GM19240 (cell line): ENCODE measurements around the gene EEFSEC.

Source experiments
- DNase-seq: peaks from one replicate; pipeline ENCODE4 v3.0.0; 2011; ENCODE audit warnings: low spot score; ENCODE audit not compliant: insufficient read length

The EEFSEC gene

DNA sequence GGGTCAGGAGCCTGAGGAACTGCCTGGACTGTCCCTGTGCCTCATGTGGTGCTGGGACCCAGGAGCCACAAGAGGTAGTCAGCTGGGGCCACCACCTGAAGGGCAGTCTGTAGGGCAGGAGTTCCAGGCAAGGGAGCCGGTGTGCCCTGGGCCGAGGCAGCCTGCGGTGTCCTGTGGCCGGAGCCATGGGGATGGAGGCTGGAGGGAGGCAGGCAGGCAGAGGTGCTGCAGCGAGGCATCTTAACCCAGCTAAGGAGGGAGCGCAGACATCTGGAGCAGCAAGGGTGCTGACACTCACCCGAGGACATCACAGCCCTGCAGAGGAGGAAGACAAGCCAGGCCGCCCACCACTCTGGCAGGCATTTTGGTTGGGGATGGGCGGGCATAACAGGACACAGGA is 235.7 kb downstream of the EEFSEC start:
- no peak for DNase-seq

DNA sequence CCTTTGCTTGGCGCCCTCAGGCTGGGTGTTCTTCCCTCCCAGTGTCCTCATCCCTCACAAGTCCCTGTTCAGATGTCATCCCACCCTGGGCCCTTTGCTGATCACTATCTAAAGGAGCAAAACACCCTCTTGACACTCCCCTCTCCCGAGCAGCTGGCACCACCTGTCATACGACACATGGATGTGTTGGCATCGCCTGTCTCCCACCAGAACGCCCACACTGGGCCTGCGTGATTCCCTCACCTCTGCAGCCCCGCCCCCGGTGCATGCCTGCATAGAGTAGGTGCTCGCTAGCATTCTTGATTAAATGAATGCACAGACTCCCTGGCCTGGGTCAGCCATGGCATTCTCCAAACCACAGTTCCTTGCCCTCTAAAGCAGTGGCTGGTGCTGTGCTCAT is 237.6 kb downstream of the EEFSEC start:
- DNase-seq: no peak

DNA sequence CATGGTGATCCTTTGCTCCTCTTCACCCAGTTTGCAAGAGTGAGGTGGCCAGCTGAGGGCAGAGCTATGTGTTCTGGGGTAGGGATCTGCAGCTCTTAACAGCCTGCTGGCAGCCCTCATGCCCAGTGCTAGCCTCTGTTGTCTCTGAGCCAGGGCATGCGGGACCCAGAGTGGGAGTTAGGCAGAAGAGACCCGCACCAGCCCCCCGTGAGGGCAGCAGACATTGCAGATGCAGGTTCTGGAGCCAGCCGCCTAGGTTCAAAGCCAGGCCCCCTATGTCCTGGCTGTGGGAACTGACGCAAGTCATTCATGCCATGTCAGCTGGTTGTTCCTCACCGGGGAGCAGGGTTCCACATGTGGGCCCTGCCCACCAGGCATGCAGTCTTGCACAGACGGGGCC is 238.7 kb downstream of the EEFSEC start:
- DNase-seq: no peak

DNA sequence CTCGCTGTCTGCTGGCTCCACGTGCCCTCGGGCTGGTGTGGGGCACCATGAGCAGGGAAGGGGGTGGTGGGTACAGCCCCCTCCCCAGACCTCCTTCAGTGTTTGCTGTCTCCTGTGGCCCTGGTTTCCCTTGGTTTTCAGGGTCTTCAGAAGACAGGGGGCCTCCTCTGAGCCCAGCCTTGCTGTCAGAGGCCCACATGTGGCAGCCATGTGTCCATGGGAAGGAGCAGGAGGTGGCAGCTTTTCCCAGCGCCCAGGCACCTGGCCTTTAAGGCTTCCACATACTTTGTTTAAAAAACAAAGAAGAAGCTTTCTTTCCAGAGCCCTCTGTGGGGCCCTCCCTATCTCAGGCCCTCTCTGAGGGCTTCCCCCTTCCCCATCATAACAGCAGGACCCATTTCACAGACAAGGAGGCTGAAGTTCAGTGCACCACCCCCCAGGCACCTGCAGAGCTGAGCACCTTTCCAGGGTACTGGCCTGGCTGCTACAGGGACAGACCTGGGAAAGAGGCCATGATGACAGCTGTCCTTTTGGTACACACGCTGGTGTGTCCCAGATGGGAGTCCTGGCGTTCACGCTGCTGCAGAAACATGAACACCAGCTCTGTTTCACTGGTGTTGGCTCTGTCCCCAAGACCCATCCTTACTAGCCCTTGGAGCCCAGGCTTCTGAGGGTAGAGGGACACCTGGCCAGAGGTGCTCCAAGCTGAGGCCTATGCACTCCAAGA is 239.7 kb downstream of the EEFSEC start:
- no peak for DNase-seq

DNA sequence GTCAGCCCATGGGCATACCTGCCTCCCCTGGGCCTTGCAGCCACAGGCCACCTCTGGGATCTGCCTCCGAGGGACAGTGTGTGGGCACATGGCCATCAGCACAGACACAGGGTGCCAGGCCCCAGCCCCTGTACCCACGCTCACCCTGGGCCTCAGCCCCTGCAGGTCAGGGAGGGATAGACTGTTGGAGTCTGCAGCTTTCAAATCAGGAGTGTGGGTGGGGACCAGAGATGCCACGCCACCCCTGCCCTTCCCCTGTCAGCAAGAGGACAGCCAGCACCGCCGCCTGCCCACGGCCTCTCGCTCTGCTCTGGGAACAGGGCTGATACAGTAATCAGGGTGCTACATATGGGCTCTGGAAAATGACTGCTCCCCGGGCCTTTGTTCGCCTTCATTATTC is 240.8 kb downstream of the EEFSEC start:
- DNase-seq: no peak

DNA sequence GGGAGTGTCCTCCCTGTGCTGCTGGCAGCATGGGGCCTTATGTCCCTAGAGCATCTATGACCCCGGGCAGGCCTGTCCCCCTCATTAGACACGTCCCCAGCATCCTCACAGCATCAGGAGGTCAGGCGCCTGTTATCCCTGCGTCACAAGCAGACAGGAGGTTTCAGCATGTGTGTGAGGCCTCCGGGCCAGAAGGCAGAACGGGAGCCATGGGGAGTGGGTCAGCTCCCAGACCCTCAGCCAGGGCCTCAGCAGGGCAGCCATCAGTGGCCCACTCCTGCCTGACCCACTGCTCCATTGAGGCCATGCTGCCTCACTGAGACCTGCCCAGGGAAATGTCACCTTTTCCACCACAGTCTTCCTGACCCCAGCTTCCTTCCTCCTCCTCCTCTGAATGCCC is 241.8 kb downstream of the EEFSEC start:
- no peak for DNase-seq

DNA sequence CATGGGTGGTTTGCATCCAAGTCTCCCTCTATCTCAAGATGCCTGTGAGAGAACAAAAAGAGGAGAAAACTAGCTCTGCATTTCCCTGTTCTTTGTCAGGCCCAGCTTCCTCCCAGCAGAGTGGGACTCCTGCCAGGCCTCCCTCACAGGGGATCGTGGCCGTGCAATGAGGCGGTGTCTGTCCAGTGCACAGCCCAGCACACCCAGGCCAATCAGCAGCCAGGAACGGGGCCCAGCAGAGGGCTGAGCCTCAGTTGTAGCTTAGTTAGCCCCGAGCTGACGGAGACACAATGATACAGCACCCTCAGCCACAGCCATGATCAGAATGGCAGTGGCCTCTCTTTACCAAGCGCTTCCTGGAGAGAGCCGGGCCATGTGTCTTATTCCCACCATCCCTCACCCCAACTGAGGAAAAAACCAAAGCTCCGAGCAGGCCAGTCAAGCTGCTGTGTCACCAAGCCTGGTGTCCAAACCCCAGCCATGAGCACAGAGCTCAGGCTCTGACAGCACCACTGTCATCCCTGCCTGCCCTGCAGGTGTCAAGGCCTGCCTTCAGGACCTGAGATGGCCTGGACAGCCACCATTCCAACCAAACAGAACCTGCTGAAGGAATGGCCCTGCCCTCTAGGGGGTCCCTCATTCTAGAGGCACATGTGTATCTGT is 242.3 kb downstream of the EEFSEC start:
- no peak for DNase-seq

DNA sequence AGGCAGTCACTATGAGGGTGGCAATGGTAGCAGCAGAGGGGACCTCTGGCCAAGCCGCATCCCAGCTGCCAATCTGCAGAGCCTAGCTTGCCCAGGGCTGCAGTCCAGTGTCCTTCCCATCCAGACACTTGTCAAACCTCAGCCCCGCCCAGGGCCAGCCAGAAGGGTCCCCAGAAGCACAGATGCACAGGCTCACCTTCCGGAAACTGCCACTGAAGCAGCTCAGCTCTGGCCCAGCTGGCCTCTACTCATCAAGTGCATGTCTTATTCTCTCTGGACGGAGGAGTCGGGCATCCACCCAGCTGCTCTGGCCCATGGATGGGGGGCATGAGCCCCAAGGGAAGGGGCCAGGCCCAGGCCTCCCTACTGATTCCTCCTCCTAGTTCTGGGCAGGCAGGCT is 244.2 kb downstream of the EEFSEC start:
- DNase-seq: no peak

DNA sequence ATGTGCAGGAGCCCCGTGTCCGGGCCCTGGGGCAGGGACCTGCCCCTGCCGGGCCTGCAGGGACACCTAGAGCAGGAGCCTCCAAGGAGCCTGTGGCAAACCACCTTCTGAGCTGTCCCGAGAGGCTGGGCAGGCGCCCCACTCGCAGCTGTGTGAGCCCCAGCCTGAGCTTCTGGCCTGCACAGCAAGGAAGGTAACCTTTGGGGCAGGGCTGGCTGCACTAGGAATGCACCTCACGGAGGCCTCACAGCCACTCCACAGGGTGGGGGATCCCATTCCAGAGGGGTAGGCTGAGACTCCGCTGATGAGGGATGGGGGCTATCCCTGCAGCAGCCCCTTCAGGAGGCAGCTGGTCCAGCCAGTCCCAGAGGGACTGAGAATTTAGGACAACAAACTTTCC is 245.3 kb downstream of the EEFSEC start:
- no peak for DNase-seq

DNA sequence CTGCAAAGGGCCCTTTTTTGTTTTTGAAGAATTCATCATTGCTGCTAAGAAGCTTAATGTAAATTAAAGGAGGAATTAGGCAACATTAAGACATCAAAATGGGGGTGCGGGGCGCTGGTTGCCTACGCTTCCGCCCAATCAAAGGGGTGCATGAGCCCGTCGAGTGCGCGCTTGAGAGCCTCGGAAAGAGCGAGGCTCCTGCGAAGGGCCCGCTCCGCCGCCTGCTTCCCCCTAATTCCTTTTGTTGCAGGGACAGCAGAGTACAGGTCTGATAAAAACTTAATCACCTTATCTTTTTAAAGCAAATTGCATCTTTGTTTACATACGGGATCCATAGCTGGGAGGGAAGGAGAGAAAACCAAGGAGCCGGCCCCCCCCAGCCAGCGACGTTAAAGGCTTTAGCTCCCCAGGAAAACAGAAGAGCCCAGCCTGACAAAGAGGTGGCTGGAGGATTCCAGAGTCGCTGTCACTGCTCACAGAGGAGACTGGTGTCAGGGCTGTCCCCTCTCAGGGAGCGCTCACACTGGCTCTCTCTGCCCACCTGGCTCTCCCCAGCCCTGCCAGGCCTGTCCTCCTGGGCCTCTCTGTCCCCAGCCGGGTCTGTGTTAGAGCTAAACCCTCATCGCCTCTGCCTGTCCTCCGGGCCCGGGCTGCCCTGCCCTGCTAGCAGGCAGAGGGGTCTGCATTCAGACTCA is 246.1 kb downstream of the EEFSEC start:
- no peak for DNase-seq

DNA sequence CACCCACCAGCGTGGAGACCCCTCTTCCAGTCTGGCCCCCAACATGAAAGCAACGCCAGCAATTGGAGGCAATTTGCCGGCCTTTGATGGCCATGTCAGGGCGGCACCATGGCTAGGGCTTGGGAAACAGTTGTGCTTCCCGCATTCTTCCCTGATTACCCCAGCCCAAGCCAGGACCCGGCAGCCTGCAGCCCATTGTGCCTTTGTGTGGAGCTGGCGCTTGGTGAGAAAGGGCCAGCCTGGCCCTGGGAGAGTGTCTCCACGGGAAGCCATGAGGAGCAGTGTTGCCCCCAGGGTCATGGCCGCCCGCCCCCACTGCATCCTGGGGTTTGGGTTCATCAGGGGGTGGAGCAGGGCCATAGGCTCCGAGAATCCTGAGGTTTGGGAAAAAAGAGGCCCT is 247.4 kb downstream of the EEFSEC start:
- DNase-seq: no peak

DNA sequence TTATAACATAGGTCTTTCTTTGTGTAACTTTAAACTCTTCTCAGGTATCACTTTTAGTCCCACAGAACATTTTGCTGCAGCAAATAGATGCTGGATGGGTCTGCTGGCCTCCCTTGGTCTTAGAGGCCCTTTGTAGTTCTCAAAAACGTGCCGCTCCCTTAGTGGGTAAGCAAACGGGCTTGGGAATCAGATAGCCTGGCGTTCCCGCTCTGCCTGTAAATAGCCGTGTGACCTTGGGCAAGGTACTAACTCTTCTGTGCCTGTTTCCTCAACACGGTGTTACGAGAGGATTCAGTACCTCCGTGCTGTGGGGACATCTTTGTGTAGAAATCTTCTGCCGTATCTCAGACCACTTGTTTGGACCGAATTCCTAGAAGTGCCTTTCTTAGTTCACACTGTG is 249.0 kb downstream of the EEFSEC start:
- DNase-seq: no peak

DNA sequence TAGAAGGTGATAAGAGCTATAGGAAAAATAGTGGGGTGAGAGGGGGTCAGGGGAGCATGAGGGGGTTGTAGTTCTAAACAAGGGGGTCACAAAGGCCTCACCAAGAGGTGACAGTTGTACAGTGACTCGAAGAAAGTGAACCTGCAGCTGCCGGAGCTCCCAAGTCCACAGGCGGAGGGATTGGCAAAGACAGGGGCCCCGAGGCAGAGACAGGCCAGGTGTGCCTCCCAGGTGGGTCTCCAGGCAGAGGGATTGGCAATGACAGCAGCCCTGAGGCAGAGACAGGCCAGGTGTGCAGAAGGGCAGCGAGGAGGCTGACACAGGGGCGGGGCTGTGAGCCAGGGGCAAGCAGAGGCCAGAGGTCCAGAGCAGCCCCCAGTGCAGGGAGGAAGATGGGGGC is 249.7 kb downstream of the EEFSEC start:
- DNase-seq: no peak

DNA sequence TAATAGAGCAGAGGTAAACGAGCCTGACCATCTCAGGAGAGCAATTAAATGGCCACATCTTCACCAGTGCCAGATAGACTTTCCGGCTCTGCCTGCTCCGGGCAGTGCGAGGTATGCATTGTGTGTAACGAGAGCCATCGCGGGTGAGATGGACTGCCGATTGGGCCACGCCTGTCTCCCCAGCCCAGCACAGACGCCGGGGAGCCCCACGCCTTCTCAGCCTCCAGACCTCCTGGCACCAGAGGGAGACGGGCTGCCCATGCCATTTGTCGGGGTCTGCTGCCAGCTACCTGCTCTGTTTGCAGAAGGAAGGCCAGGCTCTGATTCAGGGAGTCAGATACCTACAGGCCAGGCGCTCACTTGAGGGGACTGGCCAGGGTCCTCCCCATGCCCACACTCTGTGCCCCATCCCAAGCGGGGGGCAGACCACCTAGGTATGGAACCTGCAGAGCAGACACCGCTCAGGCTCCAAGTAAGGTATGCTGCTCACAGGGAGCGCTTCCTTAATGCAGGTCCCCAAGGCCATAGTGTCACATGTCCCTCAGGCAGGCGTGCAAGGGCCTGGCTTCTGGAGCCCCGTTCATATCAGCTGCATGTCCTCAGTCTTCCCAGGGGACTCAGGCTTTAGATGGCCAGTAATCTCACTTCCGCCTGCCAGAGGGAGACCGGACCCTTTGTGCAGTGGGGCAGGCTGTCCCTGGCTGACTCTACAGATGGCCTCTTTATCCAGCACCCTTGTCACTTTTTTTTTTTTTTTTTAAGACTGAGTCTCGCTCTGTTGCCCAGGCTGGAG is 251.2 kb downstream of the EEFSEC start:
- no peak for DNase-seq

DNA sequence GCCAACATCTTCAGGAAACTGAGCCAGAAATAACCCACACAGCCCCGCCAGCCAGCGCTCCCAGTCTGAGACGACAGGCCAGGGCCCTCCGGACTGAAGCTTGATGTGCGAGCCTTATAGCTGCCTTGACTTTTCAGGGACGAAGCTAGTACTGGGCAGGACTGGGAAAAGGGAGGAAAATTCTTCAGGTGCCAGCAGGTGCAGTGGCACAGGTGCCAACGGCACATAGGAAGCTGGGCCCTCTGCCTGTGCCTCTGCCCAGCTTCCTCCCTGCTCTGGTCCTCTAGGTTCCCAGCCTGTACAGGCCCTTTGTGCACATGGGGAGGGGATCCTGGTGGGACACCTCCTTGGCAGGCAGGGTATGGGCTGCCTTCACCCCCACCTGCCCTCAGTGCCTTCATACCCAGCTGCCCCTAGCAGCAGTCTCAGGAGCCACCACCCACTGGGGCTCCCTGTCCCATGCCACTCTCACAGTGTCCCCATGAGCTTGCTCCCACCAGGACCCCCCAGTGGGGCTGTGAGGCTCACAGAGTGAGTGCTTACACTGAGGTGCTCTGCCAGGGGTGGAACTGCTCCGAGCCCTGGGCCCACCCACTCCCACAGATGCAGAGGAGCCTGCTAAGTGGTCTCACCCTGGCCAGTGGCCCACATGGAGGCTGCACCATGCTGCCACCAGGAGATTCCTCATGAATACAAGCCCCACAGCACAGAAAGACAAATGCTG is 252.4 kb downstream of the EEFSEC start:
- DNase-seq: no peak

DNA sequence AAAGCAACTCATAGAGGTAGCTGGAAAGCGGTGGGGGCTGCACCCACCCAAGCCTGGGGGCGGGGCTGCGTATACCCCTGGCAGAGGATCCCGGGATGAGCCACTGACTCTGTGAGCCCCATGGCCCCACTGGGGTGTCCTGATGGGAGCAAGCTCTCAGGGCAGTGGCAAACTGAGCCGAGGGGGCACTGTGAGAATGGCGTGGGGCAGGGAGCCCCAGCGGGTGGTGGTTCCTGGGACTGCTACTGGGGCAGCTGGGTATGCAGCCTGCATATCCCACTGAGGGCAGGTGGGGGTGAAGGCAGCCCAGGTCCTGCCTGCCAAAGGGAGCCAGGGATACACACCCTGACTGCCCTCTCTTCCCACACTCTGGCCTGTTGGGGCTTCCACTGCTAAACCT is 254.0 kb downstream of the EEFSEC start:
- no peak for DNase-seq

DNA sequence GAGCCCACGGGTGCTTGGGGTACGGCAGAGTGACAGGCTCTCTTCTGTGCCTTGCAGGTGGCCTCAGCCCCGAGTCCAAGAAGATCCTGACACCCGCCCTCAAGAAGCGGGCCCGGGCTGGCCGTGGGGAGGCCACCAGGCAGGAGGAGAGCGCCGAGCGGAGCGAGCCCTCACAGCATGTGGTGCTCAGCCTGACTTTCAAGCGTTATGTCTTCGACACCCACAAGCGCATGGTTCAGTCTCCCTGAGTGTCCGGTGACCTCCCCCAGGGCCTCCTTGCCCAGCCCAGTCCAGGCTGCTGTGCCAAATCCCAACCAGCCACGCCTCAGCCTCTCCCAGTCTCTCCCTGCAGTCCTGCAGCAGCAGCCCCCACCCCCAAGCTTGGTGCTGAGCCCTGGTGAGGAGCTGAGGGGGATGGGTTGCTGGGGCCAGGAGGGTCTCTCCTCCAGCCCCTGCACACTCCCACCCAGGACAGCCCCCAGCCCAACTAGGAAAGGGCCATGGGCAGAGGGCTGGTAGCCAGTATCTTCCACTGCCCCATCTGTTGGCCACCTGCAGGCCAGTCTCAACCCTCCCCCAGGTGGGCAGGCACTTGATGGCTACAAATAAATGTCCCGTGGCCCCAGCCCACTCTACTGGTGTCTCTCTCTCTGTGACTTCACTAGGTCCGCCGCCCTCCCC is 254.9 kb downstream of the EEFSEC start:
- DNase-seq: no peak

DNA sequence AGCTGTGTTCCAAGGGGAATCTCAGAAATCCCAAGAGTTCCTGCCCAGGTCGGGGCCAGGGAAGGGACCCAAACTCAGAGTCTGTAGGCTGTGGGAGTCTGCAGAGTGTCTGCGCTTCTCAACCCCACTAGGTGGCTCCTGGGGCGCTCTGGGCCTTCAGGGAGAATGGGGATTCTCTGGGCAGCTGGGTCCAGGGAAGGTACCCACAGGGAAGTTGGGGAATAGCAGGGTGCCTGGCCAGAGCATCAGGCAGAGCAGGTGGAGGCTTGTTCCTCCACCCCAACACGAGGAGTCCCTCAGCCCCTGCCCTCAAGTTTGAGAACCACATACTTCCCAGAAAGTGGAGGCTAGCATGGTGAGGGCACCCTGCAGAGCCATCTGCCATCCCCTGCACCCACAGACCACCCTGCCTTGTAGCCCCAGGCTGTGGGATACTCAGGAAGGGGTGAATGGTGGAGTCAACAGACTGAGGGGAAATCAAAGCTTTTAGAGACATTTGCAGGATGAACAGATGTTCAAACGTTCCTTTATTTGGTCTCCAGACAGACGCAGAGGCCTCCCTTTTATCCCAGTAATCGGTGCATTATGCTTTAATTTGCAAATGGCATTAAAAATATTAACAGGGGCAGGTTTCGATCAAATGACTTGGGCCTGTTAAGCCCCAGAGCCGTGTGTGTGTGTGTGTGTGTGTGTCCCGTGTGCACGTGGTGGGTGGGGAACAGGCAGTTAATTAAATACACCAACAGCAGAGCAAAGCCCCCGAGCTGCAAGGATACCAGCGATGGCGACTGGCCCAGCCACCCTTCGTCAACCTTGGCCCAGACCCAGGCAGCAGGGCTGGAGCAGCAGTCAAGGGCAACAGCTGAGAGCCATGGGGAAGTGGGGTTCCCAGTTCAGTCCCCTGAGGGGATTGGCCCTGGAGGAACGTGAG is 255.7 kb downstream of the EEFSEC start:
- no peak for DNase-seq
